ENCODE measurements around the gene DHRS7B. TPM values are rescaled to one million over a fixed set of nuclear protein-coding genes. Genes with fewer than 3 reads are reported as not detected.

Gene DHRS7B
- total RNA-seq, 1 donor from 2014 or later = 11.8 TPM

GRCh38 chr17:21235921-21236320 lies 109.2 kb downstream of the DHRS7B start:
- ATAC-seq (ENCODE audit: low read depth) (no peak), DNase-seq (no peak)
- no peaks in the 10 kb centered on the region for H3K36me3 Mint-ChIP-seq (ENCODE audit: low read depth)
- POLR2A ChIA-PET = no interaction called here
- no peaks in the 10 kb centered on the region for H3K4me1 Mint-ChIP-seq
- intact Hi-C loops (cut with micrococcal nuclease) = no loop called here
- no peak overlapping the region for H3K27ac Mint-ChIP-seq
- no peak for TF ChIP-seq CTCF (IDR thresholded peaks at IDR 0.05)
- H3K4me3 Mint-ChIP-seq = no peak overlapping the region
- peaks cover 8% of the 10 kb centered on the region for H3K9me3 Mint-ChIP-seq
- peaks cover 5% of the 10 kb centered on the region for H3K27me3 Mint-ChIP-seq
- CTCF ChIA-PET = no interaction called here

GRCh38 chr17:21239680-21240368 lies 113.1 kb downstream of the DHRS7B start:
- ATAC-seq (ENCODE audit: low read depth) (peak; percentile 45), DNase-seq (no peak)
- peaks cover 5% of the 10 kb centered on the region for H3K27me3 Mint-ChIP-seq
- no peak for TF ChIP-seq CTCF (IDR thresholded peaks at IDR 0.05)
- ChIA-PET POLR2A (no interaction called here), CTCF (no interaction called here)
- H3K27ac Mint-ChIP-seq = no peak overlapping the region
- H3K9me3 Mint-ChIP-seq = no peaks in the 10 kb centered on the region
- no peaks in the 10 kb centered on the region for H3K36me3 Mint-ChIP-seq (ENCODE audit: low read depth)
- no peak overlapping the region for H3K4me3 Mint-ChIP-seq
- H3K4me1 Mint-ChIP-seq = no peaks in the 10 kb centered on the region
- intact Hi-C loops (cut with micrococcal nuclease) = loop anchor here (1.0 kb wide), 1 partner anchor 121 kb away; no protein-coding TSS in a partner anchor

- no peak for TF ChIP-seq CTCF (IDR thresholded peaks at IDR 0.05)
- CTCF ChIA-PET = no interaction called here
- H3K4me3 Mint-ChIP-seq = no peak overlapping the region
- peaks cover 5% of the 10 kb centered on the region for H3K27me3 Mint-ChIP-seq
- intact Hi-C loops (cut with micrococcal nuclease) = no loop called here
- no peak overlapping the region for H3K27ac Mint-ChIP-seq
- H3K4me1 Mint-ChIP-seq = no peaks in the 10 kb centered on the region
- no peak for DNase-seq
- ATAC-seq (ENCODE audit: low read depth) = no peak
- no peaks in the 10 kb centered on the region for H3K9me3 Mint-ChIP-seq
- POLR2A ChIA-PET = no interaction called here
- H3K36me3 Mint-ChIP-seq (ENCODE audit: low read depth) = no peaks in the 10 kb centered on the region
Observed at GRCh38 chr17:21240369-21241055, 113.7 kb downstream of the DHRS7B start.

Other genes with a start within 250 kb of the DHRS7B start
- gene USP22, start 84.0 kb upstream of the DHRS7B start, total RNA-seq = 128 and 156 TPM in 2 replicates
- 21.2 and 22.2 TPM in 2 replicates for gene TMEM11, start 87.2 kb downstream of the DHRS7B start, total RNA-seq
- 1.5 and 1.7 TPM in 2 replicates for gene NATD1, start 126.4 kb downstream of the DHRS7B start, total RNA-seq
- gene MAP2K3, start 157.7 kb downstream of the DHRS7B start, total RNA-seq = 75.1 and 81.1 TPM in 2 replicates
- gene KCNJ12, start 249.4 kb downstream of the DHRS7B start, total RNA-seq = not detected in 2 replicates